Kidney (tissue), 14 donors: ENCODE measurements around the gene EML5. TPM values are rescaled to one million over a fixed set of nuclear protein-coding genes. Genes with fewer than 3 reads are reported as not detected.

ENCODE experiments used
- DNase-seq, 5 donors: peaks; one replicate each; pipeline ENCODE4 v3.0.0-alpha.2; 2013 to 2020
- FAIRE-seq: peaks from 2 replicates; lab custom pipeline; 2012; peaks lifted over from hg19 to GRCh38; lab: Jason Lieb, UNC
- H3K27ac ChIP-seq, 2 donors: one replicate each; pipeline ENCODE4 v1.7.0; 2013; ENCODE audit warnings: low read depth in 2 of 2, low read length in 2 of 2, inconsistent platforms in 1 of 2
- H3K27me3 ChIP-seq: one replicate; pipeline ENCODE4 v1.7.1; 2013; ENCODE audit warnings: low read length, inconsistent platforms; ENCODE audit not compliant: control insufficient read depth, insufficient read depth
- H3K36me3 ChIP-seq, 3 donors: one replicate each; pipeline versions ENCODE4 v1.7.0 to v1.7.1; 2013; ENCODE audit warnings: low read length in 3 of 3, control low read depth in 1 of 3, inconsistent platforms in 1 of 3; ENCODE audit not compliant: insufficient read depth in 3 of 3, control insufficient read depth in 2 of 3
- H3K4me1 ChIP-seq, 3 donors: one replicate each; pipeline versions ENCODE4 v1.7.0 to v1.7.1; 2013; ENCODE audit warnings: low read length in 3 of 3, inconsistent platforms in 1 of 3, low read depth in 1 of 3; ENCODE audit not compliant: control insufficient read depth in 2 of 3, insufficient read depth in 2 of 3
- H3K4me3 ChIP-seq, 3 donors: one replicate each; pipeline versions ENCODE4 v1.7.0 to v1.8.1; 2013; ENCODE audit warnings: low read length in 3 of 3, control low read depth in 1 of 3, inconsistent platforms in 1 of 3
- H3K9ac ChIP-seq, 3 donors: one replicate each; pipeline versions ENCODE4 v1.7.0 to v1.7.1; 2013; ENCODE audit warnings: low read length in 3 of 3, control low read depth in 1 of 3, inconsistent platforms in 1 of 3
- H3K9me3 ChIP-seq, 3 donors: one replicate each; pipeline versions ENCODE4 v1.7.0 to v1.7.1; 2013; ENCODE audit warnings: low read length in 3 of 3, control low read depth in 1 of 3, inconsistent platforms in 1 of 3; ENCODE audit not compliant: control insufficient read depth in 2 of 3, insufficient read depth in 1 of 3
- intact Hi-C: fragments of 100-400 bp; cut with DNase I; formaldehyde crosslinking; loops from one replicate; pipeline ENCODE4 v1.11.1; 2022
- polyA plus RNA-seq: library from polyadenylated mRNA; stranded (reverse); fragments of 350-450 nt; fragmentation: Illumina TruSeq; extraction: RNeasy Lipid Tissue Mini Kit (QIAGEN cat#74804); gene quantifications from one replicate; pipeline ENCODE4 v1.2.3, GENCODE V29; 2014; ENCODE audit warnings: low read depth, low replicate concordance; ENCODE audit not compliant: insufficient read depth
- total RNA-seq: library from RNA; stranded (reverse); fragmentation: NEBNext Ultra II Directional; extraction: Animal tissue kit (Norgen Biotek cat#: 25700); gene quantifications from one replicate; pipeline ENCODE4 v1.2.1, GENCODE V29; 2021
- TF ChIP-seq, protein P1 (sequence below): IDR thresholded peaks from 3 replicates; pipeline ENCODE4 v1.5.1; 2012; ENCODE audit warnings: mild to moderate bottlenecking, moderate library complexity, borderline replicate concordance; ENCODE audit not compliant: insufficient read depth; ENCODE audit errors: extremely low read depth
- donor health status: control.
- donor health status: control.
- donor health status: control.
- donor health status: control.
- donor health status: control.
- donor health status: DM: yes; HTN: yes; CAD: no.
- donor health status: Normal renal cell carcinoma (clear cell type).

Gene EML5
- total and polyA plus RNA-seq, 2 donors from 2014 or later: 0.26 to 2.8 TPM

GRCh38 chr14:88707088-88707487 lies 85.7 kb downstream of the EML5 start:
- Histone ChIP-seq H3K9ac (no peak overlapping the region), H3K27me3 (no peaks in the 10 kb centered on the region), H3K4me1 (no peaks in the 10 kb centered on the region), H3K9me3 (no peaks in the 10 kb centered on the region), H3K27ac (no peak overlapping the region), H3K4me3 (no peak overlapping the region), H3K36me3 (no peaks in the 10 kb centered on the region)
- FAIRE-seq (no peak), DNase-seq (no peak)
- intact Hi-C loops: no loop called here
- TF ChIP-seq, protein P1, sequence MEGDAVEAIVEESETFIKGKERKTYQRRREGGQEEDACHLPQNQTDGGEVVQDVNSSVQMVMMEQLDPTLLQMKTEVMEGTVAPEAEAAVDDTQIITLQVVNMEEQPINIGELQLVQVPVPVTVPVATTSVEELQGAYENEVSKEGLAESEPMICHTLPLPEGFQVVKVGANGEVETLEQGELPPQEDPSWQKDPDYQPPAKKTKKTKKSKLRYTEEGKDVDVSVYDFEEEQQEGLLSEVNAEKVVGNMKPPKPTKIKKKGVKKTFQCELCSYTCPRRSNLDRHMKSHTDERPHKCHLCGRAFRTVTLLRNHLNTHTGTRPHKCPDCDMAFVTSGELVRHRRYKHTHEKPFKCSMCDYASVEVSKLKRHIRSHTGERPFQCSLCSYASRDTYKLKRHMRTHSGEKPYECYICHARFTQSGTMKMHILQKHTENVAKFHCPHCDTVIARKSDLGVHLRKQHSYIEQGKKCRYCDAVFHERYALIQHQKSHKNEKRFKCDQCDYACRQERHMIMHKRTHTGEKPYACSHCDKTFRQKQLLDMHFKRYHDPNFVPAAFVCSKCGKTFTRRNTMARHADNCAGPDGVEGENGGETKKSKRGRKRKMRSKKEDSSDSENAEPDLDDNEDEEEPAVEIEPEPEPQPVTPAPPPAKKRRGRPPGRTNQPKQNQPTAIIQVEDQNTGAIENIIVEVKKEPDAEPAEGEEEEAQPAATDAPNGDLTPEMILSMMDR: no peak

DNA sequence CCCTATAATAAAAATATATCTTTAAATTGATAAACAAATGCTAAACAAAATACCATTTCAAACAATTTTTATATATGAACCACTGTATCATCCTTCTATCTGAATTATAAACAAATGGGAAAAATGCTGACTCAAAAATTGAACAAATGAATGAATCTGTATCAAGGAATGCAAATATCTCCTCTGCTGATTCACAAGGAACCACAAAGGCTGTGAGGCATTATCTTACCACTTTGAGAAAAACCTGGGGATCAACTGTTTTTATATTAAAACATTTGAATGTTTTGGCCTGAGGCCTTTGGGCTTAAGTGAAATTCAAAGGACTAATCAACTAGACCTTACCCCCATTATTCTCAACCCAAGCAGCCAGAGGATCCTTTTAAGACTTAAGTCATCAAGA lies 86.3 kb downstream of the EML5 start:
- TF ChIP-seq, protein P1: no peak
- H3K9me3 ChIP-seq: no peaks in the 10 kb centered on the region
- no peaks in the 10 kb centered on the region for H3K27me3 ChIP-seq
- no peak for DNase-seq
- no peak overlapping the region for H3K4me3 ChIP-seq
- H3K9ac ChIP-seq: no peak overlapping the region
- no peaks in the 10 kb centered on the region for H3K4me1 ChIP-seq
- no peak overlapping the region for H3K27ac ChIP-seq
- no peaks in the 10 kb centered on the region for H3K36me3 ChIP-seq
- intact Hi-C loops: no loop called here
- no peak for FAIRE-seq

GRCh38 chr14:88698651-88699050 lies 94.1 kb downstream of the EML5 start:
- no peaks in the 10 kb centered on the region for H3K9me3 ChIP-seq
- intact Hi-C loops: no loop called here
- no peak overlapping the region for H3K9ac ChIP-seq
- no peak for FAIRE-seq
- H3K36me3 ChIP-seq: no peaks in the 10 kb centered on the region
- H3K27me3 ChIP-seq: no peaks in the 10 kb centered on the region
- H3K27ac ChIP-seq: no peak overlapping the region
- no peaks in the 10 kb centered on the region for H3K4me1 ChIP-seq
- TF ChIP-seq, protein P1: no peak
- no peak for DNase-seq
- no peak overlapping the region for H3K4me3 ChIP-seq

- Histone ChIP-seq H3K27me3 (no peaks in the 10 kb centered on the region), H3K4me3 (no peak overlapping the region), H3K9ac (no peak overlapping the region), H3K4me1 (no peaks in the 10 kb centered on the region), H3K36me3 (no peaks in the 10 kb centered on the region), H3K9me3 (no peaks in the 10 kb centered on the region), H3K27ac (no peak overlapping the region)
- intact Hi-C loops: no loop called here
- DNase-seq: no peak
- FAIRE-seq: no peak
- TF ChIP-seq, protein P1: no peak
These were observed 96.9 kb downstream of the EML5 start for GRCh38 chr14:88695870-88696269.
